ENCODE measurements around the gene EIPR1. TPM values are rescaled to one million over a fixed set of nuclear protein-coding genes. Genes with fewer than 3 reads are reported as not detected.
A peak's percentile ranks its signal among the peaks of the same experiment; 100 is the strongest.

The EIPR1 gene
- total and polyA plus RNA-seq, 2 donors from 2014 or later = 28.2 to 37.8 TPM

DNA sequence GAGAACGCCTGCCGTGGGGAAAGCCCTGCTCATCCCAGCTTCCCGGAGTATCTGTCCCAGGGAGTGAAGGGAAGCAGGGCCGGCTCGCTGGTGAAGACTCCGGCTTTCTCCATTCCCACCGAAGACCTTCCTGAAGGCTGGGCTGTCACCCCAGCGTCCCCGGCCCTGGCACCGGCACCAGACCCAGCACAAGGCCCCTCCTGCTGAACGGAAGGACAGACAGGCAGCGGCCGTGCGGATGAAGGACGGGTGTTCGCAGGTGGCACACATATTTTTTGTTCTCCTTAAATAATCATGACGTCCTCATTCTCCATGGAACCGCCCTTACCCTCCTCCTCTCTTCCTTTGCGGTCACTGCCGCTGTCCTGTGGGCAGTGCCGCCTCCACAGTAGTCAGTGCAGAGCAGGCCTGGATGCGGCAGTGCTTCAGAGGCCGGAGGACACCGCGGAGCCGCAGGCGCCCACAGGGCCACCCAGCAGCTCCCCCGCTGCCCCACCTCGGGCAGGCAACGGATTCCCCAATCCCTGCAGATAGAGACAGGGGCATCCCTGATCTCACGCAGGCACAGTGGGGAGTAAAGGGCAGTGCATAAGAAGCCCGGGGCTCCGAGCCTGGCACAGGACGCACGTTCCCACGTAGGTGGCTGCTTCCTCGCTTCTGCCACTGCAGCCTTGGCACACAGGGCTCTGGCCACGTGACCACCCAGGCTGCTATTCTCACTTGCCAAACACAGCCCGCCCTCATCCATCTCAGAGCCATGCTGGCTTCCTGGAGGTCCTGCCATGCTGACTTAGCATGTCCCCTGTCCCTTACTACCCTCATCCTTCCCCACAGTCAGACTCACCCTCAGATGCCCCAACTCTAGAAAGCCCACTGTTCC, 229.7 kb downstream of the EIPR1 start:
- DNase-seq = no peak
- intact Hi-C loops (cut with DNase I) = no loop called here
- Histone ChIP-seq H3K9ac (ENCODE audit: low read length in 3 of 3) (no peak overlapping the region), H3K27ac (ENCODE audit: low read depth in 2 of 2, low read length in 2 of 2) (no peak overlapping the region), H3K9me3 (ENCODE audit: control insufficient read depth in 2 of 3, insufficient read depth in 1 of 3, low read length in 3 of 3) (no peaks in the 10 kb centered on the region), H3K4me3 (ENCODE audit: low read length in 3 of 3) (no peak overlapping the region), H3K27me3 (ENCODE audit: control insufficient read depth, insufficient read depth, low read length) (no peaks in the 10 kb centered on the region), H3K36me3 (ENCODE audit: control insufficient read depth in 2 of 3, insufficient read depth in 3 of 3, low read length in 3 of 3) (no peaks in the 10 kb centered on the region), H3K4me1 (ENCODE audit: control insufficient read depth in 2 of 3, insufficient read depth in 2 of 3, low read depth in 1 of 3, low read length in 3 of 3) (no peaks in the 10 kb centered on the region)
- TF ChIP-seq, protein P1, sequence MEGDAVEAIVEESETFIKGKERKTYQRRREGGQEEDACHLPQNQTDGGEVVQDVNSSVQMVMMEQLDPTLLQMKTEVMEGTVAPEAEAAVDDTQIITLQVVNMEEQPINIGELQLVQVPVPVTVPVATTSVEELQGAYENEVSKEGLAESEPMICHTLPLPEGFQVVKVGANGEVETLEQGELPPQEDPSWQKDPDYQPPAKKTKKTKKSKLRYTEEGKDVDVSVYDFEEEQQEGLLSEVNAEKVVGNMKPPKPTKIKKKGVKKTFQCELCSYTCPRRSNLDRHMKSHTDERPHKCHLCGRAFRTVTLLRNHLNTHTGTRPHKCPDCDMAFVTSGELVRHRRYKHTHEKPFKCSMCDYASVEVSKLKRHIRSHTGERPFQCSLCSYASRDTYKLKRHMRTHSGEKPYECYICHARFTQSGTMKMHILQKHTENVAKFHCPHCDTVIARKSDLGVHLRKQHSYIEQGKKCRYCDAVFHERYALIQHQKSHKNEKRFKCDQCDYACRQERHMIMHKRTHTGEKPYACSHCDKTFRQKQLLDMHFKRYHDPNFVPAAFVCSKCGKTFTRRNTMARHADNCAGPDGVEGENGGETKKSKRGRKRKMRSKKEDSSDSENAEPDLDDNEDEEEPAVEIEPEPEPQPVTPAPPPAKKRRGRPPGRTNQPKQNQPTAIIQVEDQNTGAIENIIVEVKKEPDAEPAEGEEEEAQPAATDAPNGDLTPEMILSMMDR (IDR thresholded peaks at IDR 0.05; ENCODE audit: borderline replicate concordance, extremely low read depth, insufficient read depth) = no peak
- no peak for FAIRE-seq

DNA sequence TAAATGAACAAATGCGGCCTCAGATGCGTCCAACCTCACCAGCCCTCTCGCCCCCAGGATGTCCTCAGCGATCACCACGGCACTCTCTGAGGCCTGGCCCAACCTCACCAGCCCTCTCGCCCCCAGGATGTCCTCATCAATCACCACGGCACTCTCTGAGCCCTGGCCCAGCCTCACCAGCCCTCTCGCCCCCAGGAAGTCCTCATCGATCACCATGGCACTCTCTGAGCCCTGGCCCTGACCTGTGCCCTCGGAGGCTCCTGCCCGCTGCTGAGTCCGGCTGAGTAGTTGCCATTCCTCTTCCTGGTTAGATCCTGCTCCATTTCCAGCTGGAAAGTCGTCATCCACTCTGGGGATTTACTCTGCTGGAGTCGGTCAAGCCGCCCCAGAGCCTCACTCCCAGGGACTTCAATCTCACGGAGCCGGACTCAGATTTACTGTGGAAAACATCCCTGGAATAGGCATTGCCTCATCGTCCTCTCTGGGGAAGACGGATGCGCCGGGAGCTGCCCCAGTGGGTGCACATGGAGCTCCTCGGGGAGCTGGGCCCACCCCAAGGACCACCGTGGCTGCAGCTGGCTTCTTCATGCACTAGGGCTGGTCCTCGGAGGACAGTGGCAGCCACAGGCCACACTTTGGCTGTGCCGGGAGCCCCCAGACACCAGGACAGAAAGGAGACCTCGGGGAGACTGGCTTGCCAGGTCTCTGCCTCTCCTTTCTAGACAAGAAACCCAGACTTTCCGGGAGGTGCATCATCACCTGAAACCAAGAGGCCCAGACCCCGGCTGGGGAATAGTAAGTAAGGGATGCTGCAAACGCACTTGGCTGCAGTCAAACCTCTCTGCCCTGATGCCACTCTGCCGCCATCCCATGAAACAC, 230.6 kb downstream of the EIPR1 start:
- H3K27me3 ChIP-seq (ENCODE audit: control insufficient read depth, insufficient read depth, low read length) = no peaks in the 10 kb centered on the region
- no peak overlapping the region for H3K27ac ChIP-seq (ENCODE audit: low read depth in 2 of 2, low read length in 2 of 2)
- H3K4me3 ChIP-seq (ENCODE audit: low read length in 3 of 3) = no peak overlapping the region
- no peak overlapping the region for H3K9ac ChIP-seq (ENCODE audit: low read length in 3 of 3)
- H3K36me3 ChIP-seq (ENCODE audit: control insufficient read depth in 2 of 3, insufficient read depth in 3 of 3, low read length in 3 of 3) = no peaks in the 10 kb centered on the region
- DNase-seq (peak in 1 of 5 donors; percentile 24), FAIRE-seq (no peak)
- TF ChIP-seq, protein P1 (IDR thresholded peaks at IDR 0.05; ENCODE audit: borderline replicate concordance, extremely low read depth, insufficient read depth) = no peak
- intact Hi-C loops (cut with DNase I) = no loop called here
- H3K9me3 ChIP-seq (ENCODE audit: control insufficient read depth in 2 of 3, insufficient read depth in 1 of 3, low read length in 3 of 3) = no peaks in the 10 kb centered on the region
- no peaks in the 10 kb centered on the region for H3K4me1 ChIP-seq (ENCODE audit: control insufficient read depth in 2 of 3, insufficient read depth in 2 of 3, low read depth in 1 of 3, low read length in 3 of 3)

GRCh38 chr2:3146175-3146574, 231.4 kb downstream of the EIPR1 start:
- no peaks in the 10 kb centered on the region for H3K36me3 ChIP-seq (ENCODE audit: control insufficient read depth in 2 of 3, insufficient read depth in 3 of 3, low read length in 3 of 3)
- H3K4me3 ChIP-seq (ENCODE audit: low read length in 3 of 3) = no peak overlapping the region
- no peaks in the 10 kb centered on the region for H3K4me1 ChIP-seq (ENCODE audit: control insufficient read depth in 2 of 3, insufficient read depth in 2 of 3, low read depth in 1 of 3, low read length in 3 of 3)
- H3K27ac ChIP-seq (ENCODE audit: low read depth in 2 of 2, low read length in 2 of 2) = no peak overlapping the region
- FAIRE-seq (no peak), DNase-seq (no peak)
- no peaks in the 10 kb centered on the region for H3K9me3 ChIP-seq (ENCODE audit: control insufficient read depth in 2 of 3, insufficient read depth in 1 of 3, low read length in 3 of 3)
- H3K9ac ChIP-seq (ENCODE audit: low read length in 3 of 3) = no peak overlapping the region
- TF ChIP-seq, protein P1 (IDR thresholded peaks at IDR 0.05; ENCODE audit: borderline replicate concordance, extremely low read depth, insufficient read depth) = no peak
- intact Hi-C loops (cut with DNase I) = no loop called here
- no peaks in the 10 kb centered on the region for H3K27me3 ChIP-seq (ENCODE audit: control insufficient read depth, insufficient read depth, low read length)

Measured in kidney (tissue), 14 donors.